C1 segment of cervical spinal cord (tissue), 14 donors: ENCODE measurements around the gene CGREF1.

Experiments used
- DNase-seq, 14 donors: peaks; one replicate each; lab custom pipeline; 2025; lab: John Stamatoyannopoulos, UW

Gene CGREF1

GRCh38 chr2:27050996-27051901, 67.7 kb downstream of the CGREF1 start, which contains the start of gene AGBL5:
Gene AGBL5 (plus strand): TSS chr2:27051668. CDS start chr2:27052959, 1,291 bp downstream.
- DNase-seq: peak in 13 of 14 donors; percentile 67 to 93 (median 90)
